GM19468 (cell line): ENCODE data around the gene POU2F2.

Source experiments
- ATAC-seq: cut with Tn5 transposase; IDR thresholded peaks from one replicate; pipeline ENCODE4 v1.9.1; 2021; ENCODE audit warnings: mild to moderate bottlenecking, moderate library complexity, moderate number of reproducible peaks; ENCODE audit not compliant: unreplicated experiment; ENCODE audit errors: extremely low read depth

The POU2F2 gene

DNA sequence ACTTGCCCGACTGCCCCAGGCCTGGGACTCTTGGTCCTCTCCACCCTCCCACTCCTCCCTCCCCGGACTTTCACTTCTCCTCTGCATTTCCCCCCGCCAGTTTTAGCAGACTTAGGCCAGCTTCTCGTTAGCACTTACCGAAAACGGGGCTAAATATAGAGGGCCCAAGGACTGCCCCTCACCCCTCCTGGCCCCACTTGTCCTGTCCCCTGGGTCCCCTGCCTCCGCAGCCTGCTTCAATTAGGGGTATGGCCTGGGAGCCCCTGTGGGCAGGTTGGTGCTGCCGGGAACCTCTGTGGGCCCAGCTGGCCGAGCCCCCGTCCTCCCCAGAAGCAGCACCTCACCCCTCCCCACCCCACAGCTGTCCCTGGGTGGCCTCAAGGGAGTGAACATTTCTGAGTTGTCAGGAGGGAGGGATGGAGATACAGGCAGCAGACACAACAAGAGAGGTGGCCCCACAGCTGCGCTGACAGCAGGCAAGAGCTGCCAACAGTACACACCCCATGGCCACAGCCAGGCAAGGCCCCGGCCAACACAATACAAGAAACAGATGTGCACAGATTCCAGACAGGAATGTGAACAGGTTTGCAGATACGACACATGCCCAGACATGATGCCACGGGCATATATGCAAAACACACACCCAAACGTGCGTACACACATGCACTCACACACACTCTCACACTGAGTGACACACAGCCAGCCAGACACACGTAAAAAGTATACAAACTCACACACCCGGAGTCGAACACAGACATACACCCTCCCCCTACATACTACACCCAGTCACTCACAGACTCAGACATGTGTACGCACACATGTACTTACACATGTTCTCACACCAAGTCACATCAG is 2.6 kb downstream of the POU2F2 start:
- ATAC-seq, result peak; percentile 8

DNA sequence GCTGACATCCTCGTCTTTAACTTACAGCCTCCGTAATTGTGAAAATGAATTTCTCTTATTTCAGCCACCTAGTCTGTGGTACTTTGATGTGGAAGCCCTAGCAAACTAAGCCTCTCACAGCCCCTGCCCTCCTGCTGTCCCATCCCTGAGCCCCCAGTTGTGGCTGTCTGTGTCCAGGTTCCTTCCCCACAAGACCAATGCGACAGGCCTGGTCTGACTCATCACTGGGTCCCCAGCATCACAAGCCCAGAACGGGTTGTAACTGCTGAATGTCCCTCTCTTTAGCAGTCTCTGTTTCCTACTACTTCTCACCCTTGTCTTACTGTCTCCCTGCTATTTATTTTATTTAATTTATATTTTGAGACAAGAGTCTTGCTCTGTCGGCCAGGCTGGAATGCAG is 5.7 kb downstream of the POU2F2 start:
- no peak for ATAC-seq

DNA sequence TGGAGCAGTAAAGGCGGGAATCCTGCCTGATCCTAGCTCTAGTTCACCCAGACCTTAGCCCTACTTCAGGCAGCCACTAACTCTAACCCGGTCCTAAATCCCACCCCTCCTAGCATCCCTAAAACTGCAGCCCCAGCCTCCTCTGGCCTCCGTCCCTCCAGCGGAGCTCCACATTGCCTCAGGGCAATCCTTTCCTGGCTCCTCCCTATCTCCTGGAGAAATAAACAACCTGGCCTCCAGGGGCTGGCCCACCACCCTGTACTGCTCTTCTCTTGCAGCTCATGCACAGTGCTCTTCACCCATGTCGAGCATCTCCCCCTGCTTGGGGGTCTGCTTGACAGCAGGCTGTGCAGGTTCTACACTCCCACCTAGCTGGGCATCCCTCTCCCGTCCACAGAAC is 6.7 kb downstream of the POU2F2 start:
- no peak for ATAC-seq

DNA sequence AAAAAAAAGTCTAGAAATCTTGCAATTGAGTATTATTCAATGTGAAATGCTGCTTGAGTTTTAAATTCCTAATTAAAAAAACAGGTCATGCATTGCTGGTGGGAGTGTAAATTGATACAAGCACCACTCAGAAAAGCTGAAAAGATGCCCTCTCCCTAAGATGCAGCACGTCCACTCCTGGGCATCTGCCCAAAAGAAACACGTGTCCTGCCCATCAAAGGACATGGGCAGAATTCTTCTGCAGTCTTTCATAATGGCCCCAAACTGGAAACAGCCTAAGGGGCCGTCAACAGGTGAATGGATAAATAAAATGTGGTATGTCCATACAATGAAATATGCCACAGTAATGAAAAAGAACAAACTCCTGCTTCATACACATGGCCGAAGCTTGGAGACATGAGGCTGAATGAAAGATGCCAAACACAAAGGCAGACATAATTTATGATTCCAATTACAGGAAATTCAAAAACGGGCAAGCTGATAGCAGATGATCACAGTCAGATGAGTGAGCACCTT is 7.8 kb downstream of the POU2F2 start:
- no peak for ATAC-seq

DNA sequence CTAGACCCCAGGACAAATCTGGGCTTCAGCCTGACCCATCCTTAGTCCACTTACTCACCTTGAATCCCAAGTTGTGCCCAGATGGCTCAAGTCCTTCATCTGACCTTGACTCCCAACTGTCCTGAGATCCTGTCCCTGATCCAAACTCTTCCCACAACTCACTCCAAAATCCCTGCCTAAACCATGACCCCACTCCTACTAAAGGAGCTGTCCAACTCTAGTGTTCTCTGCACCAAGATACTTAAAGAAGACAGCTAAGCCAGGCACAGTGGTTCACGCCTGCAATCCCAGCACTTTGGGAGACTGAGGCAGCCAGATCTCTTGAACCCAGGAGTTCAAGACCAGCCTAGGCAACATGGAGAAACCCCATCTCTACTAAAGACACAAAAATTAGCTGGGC is 8.5 kb downstream of the POU2F2 start:
- no peak for ATAC-seq

DNA sequence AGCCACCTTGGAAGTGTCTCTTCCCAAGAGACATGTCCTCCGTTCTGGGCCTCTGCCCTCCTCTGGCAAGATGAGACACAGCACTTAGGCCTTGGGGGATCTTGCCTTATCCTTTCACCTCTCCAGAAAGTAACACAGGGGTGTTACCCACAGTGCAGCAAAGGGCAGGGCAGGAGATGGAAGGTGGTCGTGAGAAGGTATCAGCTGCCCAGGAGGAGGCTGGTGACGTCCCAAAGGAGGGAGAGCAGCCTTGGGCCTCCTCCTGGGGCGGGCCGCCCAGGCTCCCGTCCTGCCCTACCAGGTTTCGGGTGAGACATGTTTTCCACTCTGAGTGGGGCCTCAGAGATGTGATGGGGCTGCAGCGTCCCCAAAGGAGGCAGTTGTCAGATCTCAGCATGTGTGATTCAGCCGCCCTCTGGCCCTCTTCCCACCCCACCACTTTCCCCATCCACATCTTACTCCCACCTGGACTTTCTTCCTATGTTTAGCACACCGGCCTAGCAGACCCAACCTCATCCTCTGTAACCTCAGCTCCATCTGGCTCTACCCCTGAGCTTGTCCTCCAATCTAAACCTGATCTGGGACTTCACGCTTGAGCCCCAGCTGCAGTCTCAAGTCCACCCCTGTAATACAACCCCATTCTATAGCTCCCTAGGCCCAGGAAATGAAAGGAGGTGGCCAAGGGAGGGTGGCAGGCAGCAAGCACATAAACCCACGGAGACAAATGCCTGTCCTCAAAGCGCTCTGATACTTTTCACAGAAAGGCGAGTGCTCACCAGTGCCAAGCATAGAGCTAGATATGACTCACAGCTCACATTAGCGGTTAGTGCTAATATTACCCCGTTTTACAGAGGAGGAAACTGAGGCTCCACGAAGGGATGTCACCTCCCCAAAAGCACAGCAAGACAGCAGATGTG is 9.3 kb downstream of the POU2F2 start:
- peak; percentile 51 for ATAC-seq

DNA sequence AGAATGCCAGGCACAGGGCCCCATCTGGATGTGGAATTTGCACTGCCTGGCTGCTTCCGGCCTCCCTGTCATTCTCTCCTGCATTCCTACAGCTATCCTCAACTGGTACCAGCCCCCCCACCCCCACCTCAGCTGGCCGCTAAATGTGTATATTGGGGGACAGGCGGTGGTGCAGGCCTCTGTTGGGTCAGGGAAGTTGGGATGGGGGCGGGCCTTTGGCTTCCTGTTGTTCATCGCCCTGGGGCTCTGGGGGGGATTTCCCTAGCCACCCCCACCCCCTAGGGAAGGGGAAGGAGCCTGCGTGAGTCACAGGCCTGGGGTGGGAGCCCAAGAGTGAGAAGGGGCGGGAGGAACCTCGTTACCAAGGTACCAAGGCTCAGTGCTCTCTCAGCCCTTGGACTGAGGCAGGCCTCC is 10.6 kb downstream of the POU2F2 start:
- no peak for ATAC-seq

DNA sequence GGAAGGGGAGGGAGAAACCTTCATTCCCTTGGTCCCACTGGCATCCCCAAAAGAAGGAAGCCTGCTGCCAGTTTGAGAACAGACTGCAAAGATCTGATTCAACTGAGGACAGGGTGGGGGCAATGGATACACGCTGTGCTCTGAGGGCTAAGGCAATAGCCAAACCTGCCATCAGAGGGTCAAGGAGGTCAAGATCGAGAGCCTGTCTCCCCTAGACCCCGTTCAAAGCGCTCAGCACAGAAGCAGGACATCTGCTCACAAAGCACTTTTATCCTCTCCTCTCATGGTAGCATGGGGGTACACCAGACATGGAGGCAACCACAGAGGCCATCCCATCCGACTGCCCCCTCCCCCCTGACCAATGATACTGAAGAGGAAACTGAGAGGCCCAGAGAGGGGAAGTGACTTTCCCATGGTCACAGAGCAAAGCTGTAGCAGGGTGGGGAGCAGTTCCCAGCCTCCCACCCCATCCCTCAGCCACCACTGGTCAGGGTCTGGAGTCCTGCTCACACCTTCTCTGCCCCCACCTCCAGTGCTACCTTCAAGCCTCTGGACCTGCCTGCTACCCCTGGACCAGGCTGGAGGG is 11.1 kb downstream of the POU2F2 start:
- ATAC-seq, result no peak

DNA sequence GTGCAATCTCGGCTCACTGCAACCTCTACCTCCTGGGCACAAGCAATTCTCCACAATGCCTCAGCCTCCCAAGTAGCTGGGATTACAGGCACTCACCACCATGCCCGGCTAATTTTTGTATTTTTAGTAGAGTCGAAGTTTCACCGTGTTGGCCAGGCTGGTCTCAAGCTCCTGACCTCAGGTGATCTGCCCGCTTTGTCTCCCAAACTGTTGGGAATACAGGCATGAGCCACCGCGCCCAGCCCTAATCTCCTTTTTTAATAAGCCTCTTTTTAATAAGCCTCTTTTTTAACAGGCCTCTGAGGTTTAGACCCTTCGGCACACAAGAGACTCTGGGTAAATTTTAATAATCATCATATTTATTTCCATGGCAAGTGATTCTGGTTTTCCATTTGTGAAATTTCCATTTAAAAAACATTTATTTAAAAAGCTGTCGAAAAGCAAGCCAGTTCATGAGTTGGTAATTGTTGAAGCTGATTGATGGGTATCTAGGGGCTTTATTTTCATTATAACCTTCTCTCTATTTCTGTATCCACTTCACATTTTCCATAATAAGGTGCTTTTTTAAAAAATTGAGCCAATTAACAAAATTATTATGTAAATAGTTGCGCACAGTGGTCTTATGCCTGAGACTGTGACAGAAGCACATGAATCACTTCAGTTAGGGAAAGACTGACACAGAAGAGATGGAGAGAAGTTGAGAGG is 11.8 kb downstream of the POU2F2 start:
- no peak for ATAC-seq

DNA sequence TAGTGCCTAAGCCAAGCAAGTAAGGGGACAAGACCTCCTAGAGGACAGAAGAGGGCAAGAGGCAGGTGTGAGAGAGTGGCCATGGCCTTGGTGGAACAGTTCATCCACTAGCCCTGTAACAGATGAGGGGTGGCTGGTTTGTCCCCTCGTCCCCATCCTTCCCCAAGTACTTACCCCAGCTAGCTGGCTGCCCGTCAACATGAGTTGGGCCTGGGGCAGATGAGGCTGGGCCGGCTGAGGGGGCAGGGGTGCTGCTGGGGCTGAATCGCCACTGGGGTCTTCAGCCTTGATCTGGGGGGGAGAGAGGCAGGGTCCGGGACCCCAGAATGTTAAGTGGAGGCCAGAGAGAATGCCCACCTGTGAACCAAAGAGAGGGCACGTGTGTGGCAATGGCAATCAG is 15.2 kb downstream of the POU2F2 start:
- ATAC-seq, result no peak

DNA sequence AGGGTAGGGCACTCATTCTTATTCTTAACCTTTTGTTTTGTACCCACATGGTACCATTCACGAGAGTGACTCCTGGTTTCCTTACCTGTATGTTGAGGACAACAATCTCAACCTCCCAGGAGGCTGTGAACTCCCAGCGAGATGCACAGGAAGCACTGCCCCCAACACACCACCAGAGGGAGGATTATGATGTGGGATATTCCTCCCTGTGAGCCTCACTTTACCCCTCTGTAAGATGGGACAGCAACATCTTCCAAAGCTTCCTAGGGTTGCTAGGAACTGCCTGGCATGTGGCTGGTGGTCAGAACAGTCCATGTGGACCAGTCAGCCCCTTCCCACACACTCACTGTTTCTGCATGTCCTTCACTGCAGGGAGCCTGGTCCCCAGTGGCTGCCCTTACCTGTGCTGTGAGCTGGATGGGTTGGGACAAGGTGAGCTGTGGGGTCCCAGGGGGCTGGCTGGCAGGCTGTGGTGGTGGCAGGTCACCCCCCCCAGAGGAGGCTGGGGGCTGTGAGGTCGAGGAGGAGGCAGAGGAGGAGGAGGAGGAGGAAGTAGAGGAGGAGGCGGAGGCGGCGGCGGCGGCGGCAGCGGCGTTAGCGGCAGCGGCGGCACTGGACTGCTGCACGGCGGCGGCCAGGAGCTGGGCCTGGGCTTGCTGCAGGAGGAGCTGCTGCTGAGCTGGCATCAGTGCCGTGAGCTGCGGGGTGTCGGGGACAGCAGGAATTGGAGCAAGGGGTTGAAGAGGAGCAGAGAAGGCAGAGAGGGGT is 15.8 kb downstream of the POU2F2 start:
- no peak for ATAC-seq

DNA sequence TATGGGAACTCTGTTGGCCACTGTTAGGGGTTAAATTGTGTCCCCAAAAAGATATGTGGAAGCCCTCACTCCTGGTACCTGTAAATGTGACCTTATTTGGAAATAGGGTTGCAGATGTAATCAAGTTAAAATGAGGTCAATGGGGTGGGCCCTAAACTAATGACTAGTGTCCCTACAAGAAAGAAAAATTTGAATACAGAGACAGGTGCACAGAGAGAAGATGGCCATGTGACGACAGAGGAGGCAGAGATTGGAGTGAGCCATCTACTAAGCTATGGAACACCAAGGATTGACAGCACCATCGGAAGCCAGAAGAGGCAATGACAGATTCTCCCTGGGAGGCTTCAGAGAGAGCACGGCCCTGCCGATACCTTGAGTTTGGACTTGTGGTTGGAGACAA is 16.5 kb downstream of the POU2F2 start:
- ATAC-seq, result no peak

DNA sequence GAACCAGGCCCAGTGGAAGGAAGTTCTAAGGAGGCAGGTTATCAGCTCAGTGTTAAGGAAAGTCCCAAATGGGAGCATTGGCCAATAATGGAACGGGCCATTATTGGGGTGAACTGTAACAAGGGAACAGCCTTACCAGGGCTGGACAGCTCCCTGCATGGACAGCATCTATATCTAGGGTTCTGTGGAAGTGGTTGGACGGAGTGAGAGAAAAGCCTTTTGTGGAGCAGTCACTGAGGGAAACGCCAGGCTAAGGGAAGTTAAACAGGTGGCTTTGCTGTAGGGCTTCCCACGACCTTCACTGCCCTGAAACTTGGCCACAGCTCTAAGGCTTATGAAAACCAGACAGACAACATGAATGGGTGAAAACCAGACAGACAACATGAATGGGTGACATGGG is 17.0 kb downstream of the POU2F2 start:
- ATAC-seq, result no peak

DNA sequence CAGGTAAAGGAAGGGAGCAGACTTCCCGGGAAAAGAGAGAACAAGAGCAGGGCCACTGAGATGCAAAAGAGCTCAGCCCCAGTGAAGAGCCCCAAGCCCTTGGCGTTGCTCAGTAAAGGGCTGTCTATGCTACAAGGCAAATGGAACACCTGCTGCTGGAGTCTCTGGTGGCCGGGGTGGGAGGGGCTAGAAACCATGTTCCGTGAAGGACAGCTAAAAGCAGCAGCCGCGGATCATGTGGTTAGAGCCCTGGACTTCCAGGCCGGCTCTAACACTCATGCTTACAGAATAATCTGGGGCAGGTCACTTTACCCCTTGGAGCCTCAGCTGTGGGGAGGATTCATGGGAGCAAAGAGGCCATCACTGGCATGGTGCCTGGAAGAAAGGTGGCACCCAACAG is 17.8 kb downstream of the POU2F2 start:
- ATAC-seq, result no peak

DNA sequence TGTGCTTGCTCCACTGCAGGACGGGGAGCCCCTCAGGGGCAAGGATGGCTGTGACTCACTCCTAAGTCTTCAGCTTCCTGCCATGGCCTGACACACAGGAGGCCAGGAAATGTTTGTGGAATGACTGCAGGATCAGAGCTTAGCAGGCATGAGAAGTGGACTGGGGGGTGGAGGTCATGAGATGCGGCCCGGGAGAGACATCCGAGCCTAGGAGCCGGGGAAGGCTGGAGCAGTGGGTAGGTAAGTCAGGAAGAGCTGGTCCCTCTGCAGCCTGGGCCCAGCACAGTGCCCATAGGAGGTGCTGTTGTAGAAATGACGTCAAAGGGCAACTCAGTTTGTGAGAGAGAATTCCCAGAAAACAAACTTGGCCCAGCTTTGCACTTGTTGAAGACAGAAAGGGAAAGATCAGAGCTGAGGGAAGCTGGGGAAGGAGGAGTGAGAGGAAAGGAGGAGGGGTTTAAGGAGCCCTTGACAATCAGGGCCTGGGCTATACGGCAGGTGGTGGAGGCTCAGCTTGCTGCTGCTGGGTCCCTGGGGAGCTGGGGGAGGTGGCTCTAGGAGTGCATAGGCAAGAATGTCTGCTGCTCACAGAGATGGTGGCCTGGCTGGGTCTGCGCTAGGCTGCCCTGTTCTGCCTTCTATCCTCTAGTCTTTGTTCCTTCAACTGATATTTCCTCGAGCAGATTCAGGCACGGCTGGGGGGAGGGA is 18.5 kb downstream of the POU2F2 start:
- ATAC-seq, result no peak

DNA sequence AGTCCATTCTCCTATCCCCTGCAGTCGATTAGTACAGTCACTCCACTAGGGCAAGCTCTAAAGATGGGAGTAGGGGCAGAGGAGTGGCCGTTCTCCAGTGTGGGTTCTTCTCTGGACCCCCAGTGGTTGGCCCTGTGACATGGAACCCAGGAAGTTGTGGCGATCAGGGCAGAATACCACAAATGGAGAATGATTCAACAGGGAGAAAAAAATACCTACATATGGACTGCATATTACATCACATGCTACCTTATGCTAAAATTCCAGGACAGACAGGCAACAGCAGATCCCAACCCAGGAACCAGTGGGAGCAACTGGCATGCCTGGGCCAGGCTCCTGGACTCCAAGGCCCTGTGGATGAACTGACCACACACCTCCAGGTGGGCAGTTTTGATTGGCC is 20.4 kb downstream of the POU2F2 start:
- no peak for ATAC-seq

DNA sequence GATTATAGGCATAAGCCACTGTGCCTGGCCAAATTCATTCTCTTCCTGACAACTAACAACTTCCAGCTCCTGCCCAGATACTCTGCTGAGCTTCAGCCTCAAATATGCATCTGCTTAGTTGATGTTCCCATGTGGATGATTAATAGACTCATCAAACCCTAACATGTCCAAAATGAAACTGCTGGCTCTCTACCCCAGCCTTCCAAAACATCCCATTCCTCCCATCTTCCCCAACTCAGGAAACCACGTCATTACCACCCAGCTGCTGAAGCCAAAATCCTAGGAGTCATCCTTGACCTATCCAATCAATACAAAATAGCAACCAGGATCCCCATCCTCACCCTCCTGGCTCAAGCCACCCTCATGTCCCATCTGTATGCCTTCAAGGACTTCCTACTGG is 20.9 kb downstream of the POU2F2 start:
- ATAC-seq, result no peak

DNA sequence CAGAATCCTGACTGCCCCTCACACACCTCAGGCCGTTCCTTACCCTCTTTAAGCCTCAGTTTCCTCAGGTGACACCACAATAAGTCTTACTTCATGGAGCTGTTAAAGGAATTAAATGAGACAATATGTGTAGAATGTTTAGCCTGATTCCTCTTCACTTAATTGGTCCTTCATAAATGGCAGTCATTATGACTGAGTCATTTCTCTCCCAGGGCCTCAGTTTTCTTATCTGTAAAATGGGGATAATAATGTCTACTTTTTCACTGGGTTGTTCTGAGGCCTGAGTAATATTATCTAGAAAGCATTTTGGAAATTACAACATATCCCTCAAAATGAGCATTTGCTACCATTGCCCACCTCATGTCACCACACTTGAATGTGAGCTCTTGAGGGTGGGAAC is 21.6 kb downstream of the POU2F2 start:
- no peak for ATAC-seq

DNA sequence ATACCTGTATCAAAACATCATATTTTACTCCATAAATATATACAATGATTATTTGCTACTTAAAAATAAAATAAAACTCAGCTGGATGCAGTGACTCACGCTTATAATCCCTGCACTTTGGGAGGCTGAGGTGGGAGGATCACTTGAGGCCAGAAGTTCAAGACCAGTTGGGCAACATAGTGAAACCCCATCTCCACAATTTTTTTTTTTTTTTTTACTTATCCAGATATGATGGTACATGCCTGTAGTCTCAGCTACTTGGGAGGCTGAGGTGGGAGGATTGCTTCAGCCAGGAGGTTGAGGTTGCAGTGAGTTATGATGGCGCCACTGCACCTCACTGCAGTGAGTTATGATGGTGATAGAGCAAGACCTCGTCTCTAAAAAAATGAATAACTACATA is 22.4 kb downstream of the POU2F2 start:
- no peak for ATAC-seq
